Esophagus squamous epithelium (tissue), 5 donors: ENCODE results near the gene L3MBTL3. TPM values are rescaled to one million over a fixed set of nuclear protein-coding genes. Genes with fewer than 3 reads are reported as not detected.

Experiments used
- DNase-seq: peaks from one replicate; lab custom pipeline; 2025; lab: John Stamatoyannopoulos, UW
- H3K27ac ChIP-seq, 4 donors: fragments of 200-600 bp; sonication (generic); one replicate each; pipeline ENCODE4 v1.5.1; 2016 to 2019; ENCODE audit warnings: mild to moderate bottlenecking in 1 of 4
- H3K27me3 ChIP-seq, 4 donors: fragments of 200-600 bp; sonication (generic); 1 replicate in 3 of 4; 2 replicates in 1 of 4; pipeline versions ENCODE4 v1.5.1 to v1.6.0; 2017 to 2021; ENCODE audit warnings: antibody characterized with exemption in 1 of 4
- H3K36me3 ChIP-seq, 3 donors: fragments of 200-600 bp; sonication (generic); one replicate each; pipeline ENCODE4 v1.5.1; 2016 to 2019
- H3K4me1 ChIP-seq, 3 donors: fragments of 200-600 bp; sonication (generic); one replicate each; pipeline ENCODE4 v1.5.1; 2017 to 2019
- H3K4me3 ChIP-seq, 4 donors: fragments of 200-600 bp; sonication (generic); 1 replicate in 3 of 4; 2 replicates in 1 of 4; pipeline ENCODE4 v1.5.1; 2016 to 2019; ENCODE audit warnings: mild to moderate bottlenecking in 2 of 4, moderate library complexity in 1 of 4
- H3K9me3 ChIP-seq, 3 donors: fragments of 200-600 bp; sonication (generic); one replicate each; pipeline ENCODE4 v1.5.1; 2016 to 2019
- CTCF ChIP-seq, 6 experiments: fragments of 450-650 bp in 4 of 6; fragments of 200-600 bp in 2 of 6; sonication (generic) in 2 of 6; IDR thresholded peaks; one replicate each; pipeline ENCODE4 v1.5.1; 2016 to 2019; ENCODE audit warnings: antibody characterized with exemption in 6 of 6, mild to moderate bottlenecking in 4 of 6, moderate library complexity in 4 of 6
- POLR2A ChIP-seq, 4 donors: fragments of 450-650 bp; IDR thresholded peaks; one replicate each; pipeline ENCODE4 v1.6.1; 2017; ENCODE audit warnings: antibody characterized with exemption in 4 of 4, mild to moderate bottlenecking in 4 of 4, moderate library complexity in 3 of 4
- WGBS, 2 donors: methylation state at CpG; one replicate each; pipeline ENCODE4 v1.1.5; 2018; 5-methylcytosine and 5-hydroxymethylcytosine counted together
- intact Hi-C: fragments of 100-400 bp; cut with DNase I; formaldehyde crosslinking; loops from one replicate; pipeline ENCODE4 v1.15.0; 2022
- total RNA-seq, 4 donors: library from RNA; depleted of rRNA; stranded (reverse); fragments of >200 nt; gene quantifications; one replicate each; pipeline ENCODE4 v1.1.0, GENCODE V29; 2016
- donor health status: DM: yes; HTN: yes; CAD: no.

L3MBTL3 gene
- total RNA-seq, 4 donors from 2014 or later = 1.2 to 5.3 (median 3.3) TPM

- peaks cover 0 to 6% (median 0%) of the 10 kb centered on the region in 3 donors for H3K36me3 ChIP-seq
- no peak overlapping the region for H3K27ac ChIP-seq
- intact Hi-C loops = no loop called here
- no peaks in the 10 kb centered on the region for H3K9me3 ChIP-seq
- WGBS, 2 donors = 84 to 93% methylated on average over 2 of the region's 2 CpGs
- no peak for TF ChIP-seq CTCF (IDR thresholded peaks at IDR 0.05)
- no peak overlapping the region for H3K4me3 ChIP-seq
- H3K4me1 ChIP-seq = no peaks in the 10 kb centered on the region
- no peaks in the 10 kb centered on the region for H3K27me3 ChIP-seq
- DNase-seq = no peak
Observed at GRCh38 chr6:130026859-130027258, 8.5 kb downstream of the L3MBTL3 start.

- no peak for TF ChIP-seq POLR2A (IDR thresholded peaks at IDR 0.05)
- TF ChIP-seq CTCF (IDR thresholded peaks at IDR 0.05) = no peak
- Histone ChIP-seq H3K27ac (no peak overlapping the region), H3K4me1 (no peaks in the 10 kb centered on the region), H3K36me3 (peaks cover 0 to 6% (median 0%) of the 10 kb centered on the region in 3 donors), H3K9me3 (no peaks in the 10 kb centered on the region), H3K4me3 (no peak overlapping the region), H3K27me3 (no peaks in the 10 kb centered on the region)
- intact Hi-C loops = no loop called here
- DNase-seq = no peak
- WGBS, 2 donors = 71 to 72% methylated on average over 1 of the region's 1 CpG
Observed at GRCh38 chr6:130027948-130028347, 9.6 kb downstream of the L3MBTL3 start.

DNA sequence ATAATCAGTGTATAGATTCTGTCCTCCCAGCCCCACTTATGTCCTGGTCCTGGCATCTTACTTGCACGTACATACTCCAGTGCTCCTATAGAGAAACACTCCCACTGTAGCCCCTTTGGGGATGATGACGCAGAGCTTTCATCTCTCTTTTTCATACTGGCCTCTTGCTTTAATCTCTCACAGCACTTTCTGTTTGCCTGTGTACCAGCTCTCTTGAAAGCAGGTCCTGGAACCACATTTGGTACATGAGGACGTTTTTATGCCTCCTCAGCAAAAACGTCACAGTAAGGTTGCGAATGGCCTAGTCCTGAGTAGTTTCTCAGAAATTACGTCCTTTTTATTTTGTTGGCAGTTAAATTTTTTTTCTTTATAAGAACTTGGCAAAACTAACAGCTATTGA lies 10.8 kb downstream of the L3MBTL3 start:
- Histone ChIP-seq H3K9me3 (no peaks in the 10 kb centered on the region), H3K27ac (no peak overlapping the region), H3K4me3 (no peak overlapping the region), H3K36me3 (peaks cover 0 to 6% (median 0%) of the 10 kb centered on the region in 3 donors), H3K4me1 (no peaks in the 10 kb centered on the region), H3K27me3 (no peaks in the 10 kb centered on the region)
- intact Hi-C loops = no loop called here
- DNase-seq = no peak
- TF ChIP-seq CTCF (IDR thresholded peaks at IDR 0.05) = no peak
- TF ChIP-seq POLR2A (IDR thresholded peaks at IDR 0.05) = no peak
- 65 to 85% methylated on average over 6 of the region's 6 CpGs for WGBS, 2 donors

DNA sequence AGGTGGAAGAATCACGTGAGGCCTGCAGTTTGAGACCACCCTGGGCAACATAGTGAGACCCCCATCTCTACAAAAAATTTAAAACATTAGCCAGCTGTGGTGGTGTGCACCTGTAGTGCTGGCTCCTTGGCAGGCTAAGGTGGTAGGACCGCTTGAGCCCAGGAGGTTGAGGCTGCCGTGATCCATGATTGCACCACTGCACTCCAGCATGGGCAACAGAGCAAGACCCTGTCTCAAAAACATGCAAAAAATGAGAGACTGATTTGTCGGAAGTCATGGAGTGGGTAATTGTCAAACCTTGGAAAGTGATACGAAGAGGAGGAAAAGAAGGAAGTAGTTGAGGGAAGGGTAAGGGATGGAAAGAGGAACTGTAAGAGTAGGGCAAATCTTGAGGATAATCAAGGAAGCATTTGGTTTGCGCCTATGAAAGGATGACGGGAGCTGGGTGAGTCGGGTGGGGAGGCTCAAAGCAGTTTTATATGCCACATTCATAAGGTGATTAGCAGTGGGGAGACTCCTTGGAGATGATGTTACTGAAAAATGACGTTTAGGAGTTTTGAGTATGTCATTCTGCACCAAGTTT lies 14.5 kb downstream of the L3MBTL3 start:
- Histone ChIP-seq H3K4me3 (no peak overlapping the region), H3K4me1 (no peaks in the 10 kb centered on the region), H3K27me3 (no peaks in the 10 kb centered on the region), H3K9me3 (no peaks in the 10 kb centered on the region), H3K36me3 (no peaks in the 10 kb centered on the region), H3K27ac (no peak overlapping the region)
- intact Hi-C loops = no loop called here
- TF ChIP-seq CTCF (IDR thresholded peaks at IDR 0.05) (no peak), POLR2A (IDR thresholded peaks at IDR 0.05) (no peak)
- DNase-seq = no peak
- WGBS, 2 donors = 89 to 91% methylated on average over 7 to 9 of the region's 9 CpGs

DNA sequence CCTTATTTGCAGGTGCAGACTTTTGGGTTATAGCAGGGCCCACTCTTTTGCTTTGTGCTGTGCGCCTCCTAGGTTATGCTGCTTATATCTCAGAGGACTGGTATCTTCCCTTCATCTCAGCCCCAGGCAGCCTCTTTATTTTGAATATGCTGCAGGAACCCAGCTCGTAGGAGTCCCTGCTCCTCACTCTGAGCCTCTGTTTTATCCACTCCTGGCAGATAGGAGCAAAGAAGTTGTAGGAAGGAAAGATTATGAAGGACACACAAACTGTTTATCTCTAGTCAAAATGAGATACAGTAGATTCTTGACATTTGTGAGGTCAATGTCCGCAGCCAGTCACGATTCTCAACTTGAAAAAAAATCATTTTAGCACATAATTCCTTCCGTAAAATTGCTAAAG lies 15.6 kb downstream of the L3MBTL3 start:
- Histone ChIP-seq H3K4me3 (no peak overlapping the region), H3K4me1 (no peaks in the 10 kb centered on the region), H3K27ac (no peak overlapping the region), H3K9me3 (no peaks in the 10 kb centered on the region), H3K27me3 (no peaks in the 10 kb centered on the region), H3K36me3 (no peaks in the 10 kb centered on the region)
- WGBS, 2 donors = 87 to 93% methylated on average over 5 of the region's 5 CpGs
- TF ChIP-seq POLR2A (IDR thresholded peaks at IDR 0.05) = no peak
- TF ChIP-seq CTCF (IDR thresholded peaks at IDR 0.05) = no peak
- no peak for DNase-seq
- intact Hi-C loops = no loop called here
